GM18907 (cell line): ENCODE data around the gene TLK2.
"Not testable (repeated sequence)": the region's sequence is repeated elsewhere in the genome, so short reads cannot be mapped to it uniquely, and the experiment has no call there.

Experiments
- ATAC-seq: cut with Tn5 transposase; IDR thresholded peaks from one replicate; pipeline ENCODE4 v1.9.1; 2021; ENCODE audit warnings: mild to moderate bottlenecking, moderate library complexity; ENCODE audit not compliant: unreplicated experiment

Gene TLK2

DNA sequence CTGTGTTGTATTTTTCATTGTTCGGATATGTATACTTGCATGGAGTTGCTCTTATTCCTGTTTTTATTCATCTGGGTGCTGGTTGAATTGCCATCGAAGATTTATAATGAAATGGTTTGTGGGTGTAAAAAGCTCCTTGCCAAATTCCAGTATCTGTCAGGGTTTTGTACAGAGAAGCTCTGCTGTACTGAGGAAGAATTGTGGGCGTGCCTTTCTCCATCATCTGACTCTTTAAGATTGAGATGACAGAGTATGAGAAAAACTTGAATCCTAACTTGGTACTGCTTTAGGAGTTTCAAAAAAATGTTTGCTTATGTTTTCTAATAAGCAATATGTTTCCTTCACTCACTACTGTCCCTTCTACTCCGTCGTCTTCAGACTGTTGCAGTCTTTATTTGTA lies 78.9 kb downstream of the TLK2 start:
- ATAC-seq: not testable (repeated sequence)

DNA sequence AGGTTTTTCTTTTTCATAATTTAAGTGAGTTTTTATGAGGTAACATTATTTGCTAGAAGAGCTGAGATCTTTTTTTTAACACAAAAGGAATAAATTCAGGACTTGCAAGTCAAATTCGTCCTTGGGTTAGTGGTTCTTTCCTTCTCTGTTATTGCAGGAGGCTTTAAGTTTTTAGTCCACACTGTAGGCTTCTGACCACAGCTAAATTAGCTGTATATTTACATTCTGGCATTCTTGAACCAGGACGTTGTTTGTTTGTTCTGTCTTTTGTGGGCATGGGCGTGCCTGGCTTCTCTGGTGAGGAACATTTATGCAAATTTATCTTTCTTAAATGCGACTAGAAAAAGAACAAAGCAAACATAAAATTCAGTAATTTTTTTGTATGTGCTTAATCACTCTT lies 80.3 kb downstream of the TLK2 start:
- not testable (repeated sequence) for ATAC-seq

DNA sequence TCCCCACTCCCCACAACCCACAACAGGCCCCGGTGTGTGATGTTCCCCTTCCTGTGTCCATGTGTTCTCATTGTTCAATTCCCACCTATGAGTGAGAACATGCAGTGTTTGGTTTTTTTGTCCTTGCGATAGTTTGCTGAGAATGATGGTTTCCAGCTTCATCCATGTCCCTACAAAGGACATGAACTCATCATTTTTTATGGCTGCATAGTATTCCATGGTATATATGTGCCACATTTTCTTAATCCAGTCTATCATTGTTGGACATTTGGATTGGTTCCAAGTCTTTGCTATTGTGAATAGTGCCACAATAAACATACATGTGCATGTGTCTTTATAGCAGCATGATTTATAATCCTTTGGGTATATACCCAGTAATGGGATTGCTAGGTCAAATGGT lies 82.3 kb downstream of the TLK2 start:
- ATAC-seq: not testable (repeated sequence)

DNA sequence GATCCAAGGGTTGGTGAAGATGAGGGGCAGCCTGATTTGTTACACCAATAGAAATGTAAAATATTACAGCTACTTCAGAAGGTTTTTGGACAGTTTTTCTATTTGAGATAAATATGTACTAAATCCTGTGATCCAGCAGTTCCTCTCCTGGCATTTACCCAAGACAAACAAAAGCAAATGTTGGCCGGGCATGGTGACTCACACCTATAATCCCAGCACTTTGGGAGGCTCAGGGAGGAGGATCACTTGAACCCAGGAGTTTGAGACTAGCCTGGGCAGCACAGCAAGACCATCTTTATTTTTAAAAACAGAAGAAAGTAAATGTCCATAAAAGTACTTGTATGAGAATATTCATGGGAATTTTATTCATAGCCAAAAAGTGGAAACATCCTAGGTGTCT lies 84.0 kb downstream of the TLK2 start:
- no peak for ATAC-seq

DNA sequence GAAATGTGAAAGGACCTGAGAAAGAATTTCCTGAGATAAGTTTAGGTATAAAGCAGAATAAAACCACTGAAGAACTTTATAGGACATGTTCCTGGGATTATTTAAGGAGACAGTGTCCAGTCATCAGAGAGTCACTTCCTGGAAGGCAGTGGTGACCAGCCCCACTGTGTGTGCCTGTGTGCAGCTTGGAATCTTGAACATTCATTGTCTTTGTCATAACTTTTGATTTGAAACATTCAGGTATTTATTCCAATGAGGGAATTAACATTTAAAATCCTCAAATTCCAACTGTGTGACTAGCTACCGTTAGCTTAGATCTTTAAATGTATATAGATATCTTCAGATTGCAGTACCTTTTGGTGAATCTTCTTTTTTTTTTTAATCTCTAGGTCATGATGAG lies 87.2 kb downstream of the TLK2 start:
- ATAC-seq: no peak

DNA sequence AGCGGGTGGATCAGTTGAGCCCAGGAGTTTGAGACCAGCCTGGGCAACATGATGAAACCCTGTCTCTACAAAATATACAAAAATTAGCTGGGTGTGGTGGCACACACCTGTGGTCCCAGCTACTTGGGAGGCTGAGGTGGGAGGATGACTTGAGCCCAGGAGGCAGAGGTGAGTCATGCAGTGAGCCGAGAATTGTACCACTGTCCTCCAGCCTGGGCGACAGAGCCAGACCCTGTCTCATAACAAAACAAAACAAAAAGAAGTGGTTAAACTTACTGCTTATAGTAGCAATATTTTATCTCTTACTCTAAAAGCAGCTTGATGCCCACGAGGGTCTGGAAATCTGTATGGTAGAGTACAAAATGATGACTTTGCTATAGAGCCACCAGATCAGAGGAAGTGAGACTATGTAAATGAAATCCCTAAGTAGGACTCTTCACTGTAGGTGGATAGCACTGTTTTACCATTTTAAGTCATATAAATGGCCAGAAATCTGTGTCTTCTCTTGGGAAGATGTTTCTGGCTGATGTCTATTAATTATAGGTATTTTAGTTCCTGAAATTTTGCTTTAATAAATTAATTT lies 88.5 kb downstream of the TLK2 start:
- ATAC-seq: no peak

DNA sequence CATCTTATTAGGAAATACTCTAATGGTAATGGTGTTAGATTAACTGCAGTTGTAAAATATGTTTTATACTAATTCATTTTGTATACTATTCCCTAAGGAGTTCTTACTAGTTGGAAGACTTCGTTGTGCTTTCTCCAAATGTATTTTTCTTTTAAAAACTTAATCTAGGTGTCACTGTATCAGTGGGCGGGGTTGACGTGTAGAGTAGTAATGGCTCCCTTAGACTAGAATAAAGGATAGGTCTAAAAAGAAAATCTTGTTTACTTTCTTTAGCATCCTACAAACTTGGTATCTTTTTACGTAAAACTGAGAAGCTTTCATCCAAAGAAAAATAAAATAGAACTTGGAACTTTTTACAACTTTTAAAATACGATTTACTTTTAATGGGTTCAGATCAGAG lies 93.9 kb downstream of the TLK2 start:
- no peak for ATAC-seq

DNA sequence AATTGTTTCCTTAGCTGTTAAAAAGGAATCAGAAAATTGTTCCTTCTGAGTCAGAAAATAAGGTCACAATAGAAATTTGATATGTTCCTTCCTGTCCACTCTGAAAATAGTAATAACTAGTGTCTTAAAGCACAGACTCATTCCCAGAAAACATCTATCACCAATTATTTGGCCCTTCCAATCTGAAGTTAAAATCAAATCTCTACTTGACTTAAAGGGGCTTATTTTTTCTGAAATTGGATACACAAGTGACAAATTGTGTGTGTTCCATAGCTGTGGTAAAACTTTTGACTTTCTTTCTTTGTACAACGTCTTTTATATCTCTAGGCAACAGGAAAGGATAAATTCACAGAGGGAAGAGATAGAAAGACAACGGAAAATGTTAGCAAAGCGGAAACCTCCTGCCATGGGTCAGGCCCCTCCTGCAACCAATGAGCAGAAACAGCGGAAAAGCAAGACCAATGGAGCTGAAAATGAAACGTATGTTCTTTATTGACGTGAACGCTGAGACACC lies 94.3 kb downstream of the TLK2 start:
- ATAC-seq: no peak

DNA sequence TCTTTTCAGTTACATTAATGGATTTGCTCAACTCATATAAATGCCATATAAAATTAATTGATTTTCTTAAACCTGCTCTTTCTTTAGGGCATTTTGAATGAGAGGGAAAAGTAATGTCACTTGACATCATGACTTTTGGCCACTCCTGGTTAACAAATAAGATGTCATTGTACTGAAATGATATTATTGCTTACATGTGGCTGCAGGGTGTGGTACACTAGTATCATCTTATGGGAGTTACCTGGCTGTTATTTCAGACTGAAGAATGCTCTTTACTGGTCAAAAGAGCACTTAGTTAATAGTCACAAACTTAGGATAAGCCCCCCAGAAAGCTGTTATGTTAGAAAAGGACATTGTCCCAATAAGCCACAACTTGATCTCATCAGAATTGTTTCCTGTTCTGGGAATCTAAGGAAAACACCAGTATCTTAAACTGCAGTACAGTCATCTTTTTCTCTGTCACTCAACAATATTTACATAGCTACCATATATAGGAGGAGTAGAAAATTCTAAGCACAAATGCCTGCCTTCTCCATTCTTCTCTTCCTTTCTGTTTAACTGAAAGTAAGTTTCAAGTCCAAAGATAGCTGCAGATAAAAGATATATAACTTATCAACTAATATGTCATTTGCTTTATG lies 95.0 kb downstream of the TLK2 start:
- ATAC-seq: no peak

DNA sequence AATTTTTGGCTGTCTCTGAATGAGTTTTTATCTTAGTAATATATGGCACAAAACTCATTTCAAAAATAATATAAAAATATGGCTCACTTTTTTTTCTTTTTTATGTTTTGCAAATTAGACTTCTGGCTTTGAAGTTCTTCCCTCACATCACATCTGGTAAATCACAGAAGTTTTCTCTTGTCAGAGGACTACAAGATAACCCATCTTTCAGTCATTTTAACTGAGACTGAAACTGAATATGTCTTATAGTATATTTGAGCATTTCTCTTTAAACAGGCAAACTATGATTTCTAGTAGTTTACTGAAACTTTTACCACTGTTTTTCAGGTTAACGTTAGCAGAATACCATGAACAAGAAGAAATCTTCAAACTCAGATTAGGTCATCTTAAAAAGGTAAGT lies 97.8 kb downstream of the TLK2 start:
- ATAC-seq: no peak

DNA sequence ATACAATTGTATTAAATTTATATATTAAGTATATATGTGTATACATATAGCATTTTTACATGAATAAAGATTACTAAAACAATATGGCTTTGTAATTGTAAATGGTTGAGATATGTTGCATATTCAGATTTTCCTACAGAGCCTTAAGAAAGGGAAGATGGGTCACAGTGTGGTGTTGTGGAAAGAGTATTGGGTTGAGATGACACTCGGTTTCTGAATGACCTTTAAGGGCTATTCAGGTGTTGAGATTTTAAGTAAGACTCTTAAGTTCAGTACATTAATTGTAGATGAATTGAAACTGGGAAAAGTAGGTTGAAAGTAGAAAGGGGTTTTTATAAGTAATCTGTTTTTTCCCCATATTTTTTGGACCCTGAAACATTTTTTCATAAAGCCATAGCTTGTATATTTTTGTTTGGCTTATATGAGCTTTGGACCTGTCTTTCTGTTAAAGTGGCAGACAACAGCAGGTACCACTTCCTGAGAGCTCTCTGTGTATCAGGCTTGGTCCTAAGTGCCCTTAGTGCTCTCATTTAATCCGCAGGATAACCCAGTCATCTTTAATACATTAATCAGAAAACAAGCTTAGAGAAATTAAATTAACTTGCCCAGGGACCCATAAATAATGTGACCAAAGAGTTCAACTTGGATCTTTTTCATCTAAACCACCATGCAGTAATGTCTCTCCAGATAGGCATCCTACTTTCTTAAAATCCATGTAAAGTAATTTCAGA lies 100.3 kb downstream of the TLK2 start:
- no peak for ATAC-seq

DNA sequence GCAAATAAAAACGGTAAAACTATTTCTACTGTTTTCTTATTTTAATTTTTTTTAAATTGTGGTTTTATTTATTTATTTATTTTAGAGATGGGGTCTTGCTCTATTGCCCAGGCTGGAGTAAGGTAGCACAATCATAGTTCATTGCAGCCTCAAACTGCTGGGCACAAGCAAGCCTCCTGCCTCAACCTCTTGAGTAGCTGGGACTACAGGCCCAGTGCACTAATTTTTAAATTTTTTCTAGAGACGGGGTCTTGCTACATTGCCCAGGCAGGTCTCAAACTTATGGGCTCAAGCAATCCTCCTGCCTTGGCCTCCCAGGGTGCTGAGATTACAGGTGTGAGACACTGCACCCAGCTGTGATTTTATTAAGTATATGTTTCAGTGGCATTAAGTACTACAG lies 102.3 kb downstream of the TLK2 start:
- ATAC-seq: no peak

DNA sequence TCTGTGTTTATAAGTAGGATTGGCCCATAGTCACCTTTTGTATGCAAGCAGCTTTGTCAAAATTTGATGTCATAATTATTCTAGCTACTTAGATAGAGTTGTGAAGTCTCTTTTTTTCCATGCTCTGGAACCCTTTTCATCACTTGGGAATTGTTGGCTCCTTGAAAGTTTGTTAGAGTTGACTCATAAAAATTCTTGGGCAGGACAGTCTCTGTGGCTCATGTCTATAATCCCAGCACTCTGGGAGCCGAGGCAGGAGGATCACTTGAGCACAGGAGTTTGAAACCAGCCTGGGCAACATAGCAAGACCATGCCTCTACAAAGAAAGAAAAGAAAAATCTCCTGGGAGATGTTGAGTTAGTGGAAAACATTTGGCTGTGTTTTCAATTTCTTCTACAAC lies 103.1 kb downstream of the TLK2 start:
- no peak for ATAC-seq

DNA sequence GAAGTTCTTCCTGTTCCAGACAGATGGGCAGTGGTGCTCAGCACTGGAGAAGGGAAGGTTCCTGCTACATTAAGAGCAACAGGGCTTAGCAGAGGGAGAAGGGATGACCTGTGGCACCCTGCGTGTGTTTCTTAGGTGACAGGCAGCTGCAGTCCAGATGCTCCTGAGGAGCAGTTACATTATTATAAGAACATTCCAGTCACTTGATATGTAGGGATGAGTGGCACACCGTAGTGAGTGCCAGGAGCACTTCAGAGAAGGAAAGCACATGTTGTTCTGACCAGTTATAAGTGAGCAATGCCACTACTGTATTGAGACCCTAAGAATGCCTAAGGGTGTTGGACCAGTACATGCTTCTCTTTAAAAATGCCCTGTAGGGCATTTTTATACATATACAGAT lies 108.9 kb downstream of the TLK2 start:
- no peak for ATAC-seq

DNA sequence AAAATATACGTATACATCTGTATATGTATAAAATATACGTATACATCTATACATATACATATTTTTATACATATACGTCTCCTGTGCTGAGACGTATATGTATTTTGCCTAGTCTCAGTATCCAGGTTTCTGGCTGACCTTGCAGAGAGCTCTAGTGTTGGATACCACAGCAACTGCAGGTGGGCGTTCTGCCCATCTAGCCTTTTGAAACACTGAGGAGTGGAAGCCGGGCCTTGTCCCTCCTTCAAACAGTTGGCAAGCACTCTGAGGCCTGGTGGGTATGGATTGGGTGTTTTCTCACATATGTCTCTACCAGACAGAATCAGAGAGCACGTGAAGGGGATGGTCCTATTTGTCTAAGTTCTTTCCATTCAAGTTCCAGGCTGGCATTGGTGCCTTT lies 109.5 kb downstream of the TLK2 start:
- ATAC-seq: no peak

DNA sequence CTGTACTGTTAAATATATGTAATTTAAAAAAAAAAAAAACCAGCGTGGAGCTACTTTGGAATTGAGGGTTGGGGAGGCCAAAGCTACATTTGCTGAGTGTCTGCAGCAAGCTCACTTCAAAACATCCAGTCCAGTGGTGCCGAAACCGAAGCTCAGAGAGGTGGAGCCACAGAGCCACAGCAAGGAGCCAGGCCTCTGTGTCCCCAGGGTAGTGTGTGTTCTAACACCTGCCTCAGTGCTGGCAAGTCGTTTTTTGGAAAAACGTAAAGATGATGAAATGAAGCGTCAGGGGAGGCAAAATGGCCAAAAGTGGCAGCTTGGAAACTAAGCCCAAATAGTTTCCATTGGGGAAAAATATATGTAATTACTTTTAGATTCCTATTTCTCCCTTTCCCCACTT lies 112.7 kb downstream of the TLK2 start:
- no peak for ATAC-seq

DNA sequence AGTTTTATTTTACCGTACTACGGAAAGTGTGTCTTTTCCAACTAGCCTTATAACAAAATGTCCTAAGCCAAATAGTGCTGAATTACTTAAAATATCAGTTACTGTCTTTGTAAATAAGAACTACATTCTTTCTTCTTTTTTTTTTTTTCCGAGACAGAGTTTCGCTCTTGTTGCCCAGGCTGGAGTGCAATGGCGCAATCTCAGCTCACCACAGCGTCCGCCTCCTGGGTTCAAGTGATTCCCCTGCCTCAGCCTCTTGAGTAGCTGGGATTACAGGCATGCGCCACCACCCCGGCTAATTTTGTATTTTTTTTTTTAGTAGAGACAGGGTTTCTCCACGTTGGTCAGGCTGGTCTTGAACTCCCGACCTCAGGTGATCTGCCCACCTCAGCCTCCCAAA lies 113.2 kb downstream of the TLK2 start:
- not testable (repeated sequence) for ATAC-seq

DNA sequence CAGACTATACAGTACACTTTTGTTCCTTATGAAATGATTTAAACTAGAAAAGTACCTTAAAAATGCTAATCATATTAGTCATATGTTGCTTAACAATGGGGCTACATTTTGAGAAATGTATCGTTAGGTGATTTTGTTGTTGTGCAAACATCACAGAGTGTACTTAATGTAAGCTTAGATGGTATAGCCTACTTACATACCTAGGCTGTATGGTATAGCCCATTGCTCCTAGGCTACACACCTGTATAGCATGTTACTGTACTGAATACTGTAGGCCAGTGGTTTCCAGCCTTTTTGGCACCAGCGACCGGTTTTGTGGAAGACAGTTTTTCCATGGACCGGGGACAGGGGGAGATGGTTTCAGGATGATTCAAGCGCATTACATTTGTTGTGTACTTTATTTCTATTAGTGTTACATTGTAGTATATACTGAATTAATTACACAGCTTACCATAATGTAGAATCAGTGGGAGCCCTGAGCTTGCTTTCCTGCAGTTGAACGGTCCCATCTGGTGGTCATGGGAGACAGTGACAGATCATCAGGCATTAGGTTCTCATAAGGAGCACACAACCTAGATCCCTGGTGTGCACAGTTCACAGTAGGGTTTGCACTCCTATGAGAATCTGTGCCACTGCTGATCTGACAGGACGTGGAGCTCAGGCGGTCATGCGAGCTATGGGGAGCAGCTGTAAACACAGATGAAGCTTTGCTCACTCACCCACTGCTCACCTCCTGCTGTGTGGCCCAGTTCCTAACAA lies 113.9 kb downstream of the TLK2 start:
- ATAC-seq: no peak

DNA sequence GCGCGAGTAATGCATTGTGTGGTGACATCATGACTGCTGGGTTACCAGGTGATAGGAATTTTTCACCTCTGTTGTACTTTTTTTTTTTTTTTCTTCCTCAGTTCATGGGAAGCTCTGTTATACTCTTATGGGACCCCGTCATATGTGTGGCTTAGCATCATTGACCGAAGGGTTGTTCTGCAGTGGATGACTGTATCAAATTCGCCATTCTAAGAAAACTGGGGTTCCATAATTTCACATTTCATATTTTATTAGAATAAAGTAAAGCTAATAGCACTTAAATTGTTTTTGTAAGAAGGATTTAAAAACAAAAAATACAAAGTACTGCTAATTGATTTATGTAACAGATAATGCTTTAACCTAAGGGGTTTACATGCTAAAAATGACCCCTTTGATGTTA lies 116.9 kb downstream of the TLK2 start:
- ATAC-seq: no peak

DNA sequence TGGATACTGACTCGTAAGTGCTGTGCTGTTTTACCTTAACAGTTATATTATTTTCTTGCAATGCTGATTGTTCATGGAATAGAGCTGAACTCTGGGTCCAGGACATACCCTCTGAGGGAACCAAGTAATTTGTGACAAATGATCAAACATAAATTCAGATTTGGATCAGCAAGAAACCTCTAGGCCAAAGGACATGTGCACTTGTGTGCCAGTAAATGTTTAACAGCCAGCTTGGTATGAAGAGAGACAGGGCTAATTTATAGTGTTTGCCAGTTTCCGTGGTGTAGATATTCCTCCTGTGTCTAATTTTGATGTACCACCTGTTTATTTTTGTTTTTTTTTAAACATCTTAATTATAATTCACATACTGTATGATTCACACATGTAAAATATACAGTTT lies 118.0 kb downstream of the TLK2 start:
- ATAC-seq: no peak

DNA sequence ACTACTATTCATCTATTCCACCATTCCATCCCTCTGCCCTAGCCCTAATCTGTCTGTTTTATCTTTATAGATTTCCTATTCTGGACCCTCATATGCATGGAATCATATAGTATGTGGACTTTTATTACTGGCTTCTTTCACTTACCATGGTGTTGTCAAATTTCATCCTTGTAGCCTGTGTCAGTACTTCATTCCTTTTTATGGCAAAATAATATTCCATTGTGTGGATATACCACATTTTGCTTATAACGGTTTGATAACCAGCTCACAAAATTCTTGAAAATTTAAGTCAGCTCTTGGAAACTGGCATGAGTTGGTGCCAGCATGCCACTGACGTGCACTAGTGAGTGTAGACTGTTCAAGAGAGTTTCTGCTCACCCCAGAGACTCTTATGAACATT lies 118.5 kb downstream of the TLK2 start:
- no peak for ATAC-seq

DNA sequence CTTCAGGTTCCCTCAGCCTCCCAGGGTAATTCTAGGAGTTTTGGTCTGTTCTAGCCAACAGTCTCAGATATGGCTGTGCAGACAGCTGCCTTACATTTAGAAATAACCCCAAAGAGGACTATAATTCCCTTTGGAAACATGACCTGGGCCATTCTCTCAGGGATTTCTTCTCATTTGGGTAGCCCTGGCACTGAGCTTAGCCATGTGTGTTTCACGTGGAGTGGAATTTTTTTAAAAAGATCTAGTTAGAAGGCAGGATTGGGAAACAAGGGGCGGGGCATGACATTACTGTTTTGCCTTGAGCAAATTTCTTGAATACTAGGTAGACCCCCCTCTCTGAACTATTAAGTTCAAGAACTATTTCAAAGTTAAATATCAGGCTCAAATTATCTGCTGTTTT lies 119.3 kb downstream of the TLK2 start:
- ATAC-seq: no peak
